HFFc6 (cell line): ENCODE measurements around the gene RNF19B. TPM values are rescaled to one million over a fixed set of nuclear protein-coding genes. Genes with fewer than 3 reads are reported as not detected.

Experiments used
- DNase-seq: peaks from one replicate; pipeline ENCODE4 v3.0.0-alpha.2; 2018
- H3K27ac Mint-ChIP-seq: 2 replicates; pipeline ENCODE4 v1.8.0; 2020; ENCODE audit warnings: mild to moderate bottlenecking, mixed read lengths
- H3K27me3 Mint-ChIP-seq: 2 replicates; pipeline ENCODE4 v1.8.0; 2021; ENCODE audit warnings: mild to moderate bottlenecking, moderate library complexity, mixed read lengths; ENCODE audit not compliant: insufficient read depth
- H3K36me3 Mint-ChIP-seq: 2 replicates; pipeline ENCODE4 v1.8.0; 2021; ENCODE audit warnings: low read depth, mixed read lengths
- H3K4me1 Mint-ChIP-seq: 2 replicates; pipeline ENCODE4 v1.8.0; 2020; ENCODE audit warnings: low read depth, mixed read lengths
- H3K4me3 Mint-ChIP-seq: 2 replicates; pipeline ENCODE4 v1.8.0; 2020; ENCODE audit warnings: mild to moderate bottlenecking, moderate library complexity, mixed read lengths
- H3K9me3 Mint-ChIP-seq: 2 replicates; pipeline ENCODE4 v1.8.0; 2020; ENCODE audit warnings: mild to moderate bottlenecking, mixed read lengths
- total RNA-seq, 6 experiments: library from RNA; stranded (reverse); fragmentation: NEBNext Ultra II Directional; extraction: Animal tissue kit (Norgen Biotek cat#: 25700); gene quantifications; 2 replicates in 1 of 6; 3 replicates in 5 of 6; pipeline ENCODE4 v1.2.3, GENCODE V29; 2021
- TF ChIP-seq, protein P1 (sequence below): fragments of 200-600 bp; sonication (generic); IDR thresholded peaks from 2 replicates; pipeline ENCODE4 v1.5.0; 2021; ENCODE audit warnings: antibody characterized with exemption, mild to moderate bottlenecking

RNF19B gene
- total RNA-seq, 6 experiments from 2014 or later: 9.4 to 10.6 (median 9.9) TPM

DNA sequence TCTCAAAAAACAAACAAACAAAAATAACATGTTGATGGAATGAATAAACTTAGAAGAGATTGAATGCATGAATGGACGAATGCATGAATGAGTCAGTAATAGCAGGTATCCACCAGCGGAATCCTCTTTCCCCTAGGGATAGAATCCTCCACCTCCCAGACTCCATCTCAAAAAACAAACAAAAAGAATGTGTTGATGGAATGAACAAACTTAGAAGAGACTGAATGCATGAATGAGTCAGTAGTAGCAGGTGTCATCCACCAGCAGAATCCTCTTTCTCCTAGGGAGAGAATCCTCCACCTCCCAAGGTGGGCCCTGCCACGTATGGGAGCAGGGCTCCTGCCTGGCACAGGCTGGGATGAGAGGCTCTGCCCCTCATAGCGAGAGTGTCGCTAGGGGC lies 26.8 kb upstream of the RNF19B start:
- Mint-ChIP-seq H3K27me3 (no peaks in the 10 kb centered on the region), H3K9me3 (no peaks in the 10 kb centered on the region), H3K27ac (no peak overlapping the region), H3K4me1 (peaks cover 48% of the 10 kb centered on the region), H3K36me3 (no peaks in the 10 kb centered on the region), H3K4me3 (no peak overlapping the region)
- TF ChIP-seq, protein P1, sequence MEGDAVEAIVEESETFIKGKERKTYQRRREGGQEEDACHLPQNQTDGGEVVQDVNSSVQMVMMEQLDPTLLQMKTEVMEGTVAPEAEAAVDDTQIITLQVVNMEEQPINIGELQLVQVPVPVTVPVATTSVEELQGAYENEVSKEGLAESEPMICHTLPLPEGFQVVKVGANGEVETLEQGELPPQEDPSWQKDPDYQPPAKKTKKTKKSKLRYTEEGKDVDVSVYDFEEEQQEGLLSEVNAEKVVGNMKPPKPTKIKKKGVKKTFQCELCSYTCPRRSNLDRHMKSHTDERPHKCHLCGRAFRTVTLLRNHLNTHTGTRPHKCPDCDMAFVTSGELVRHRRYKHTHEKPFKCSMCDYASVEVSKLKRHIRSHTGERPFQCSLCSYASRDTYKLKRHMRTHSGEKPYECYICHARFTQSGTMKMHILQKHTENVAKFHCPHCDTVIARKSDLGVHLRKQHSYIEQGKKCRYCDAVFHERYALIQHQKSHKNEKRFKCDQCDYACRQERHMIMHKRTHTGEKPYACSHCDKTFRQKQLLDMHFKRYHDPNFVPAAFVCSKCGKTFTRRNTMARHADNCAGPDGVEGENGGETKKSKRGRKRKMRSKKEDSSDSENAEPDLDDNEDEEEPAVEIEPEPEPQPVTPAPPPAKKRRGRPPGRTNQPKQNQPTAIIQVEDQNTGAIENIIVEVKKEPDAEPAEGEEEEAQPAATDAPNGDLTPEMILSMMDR: no peak
- DNase-seq: no peak

DNA sequence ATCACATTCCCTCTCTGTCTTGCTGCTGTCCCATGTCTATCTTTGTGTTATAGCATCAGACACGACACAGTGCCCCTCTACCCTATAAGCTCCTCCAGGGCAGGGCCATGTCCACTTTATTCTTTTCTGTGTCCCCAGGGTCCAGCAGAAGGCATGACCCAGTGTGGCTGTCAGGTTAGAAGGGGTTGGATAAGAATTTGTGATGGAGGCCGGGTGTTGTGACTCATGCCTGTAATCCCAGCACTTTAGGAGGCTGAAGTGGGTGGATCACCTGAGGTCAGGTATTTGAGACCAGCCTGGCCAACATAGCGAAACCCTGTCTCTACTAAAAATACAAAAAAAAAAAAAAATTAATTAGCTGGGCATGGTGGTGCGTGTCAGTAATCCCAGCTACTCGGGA lies 26.3 kb upstream of the RNF19B start:
- Mint-ChIP-seq H3K27ac (peak overlapping the region; percentile 43), H3K27me3 (no peaks in the 10 kb centered on the region), H3K4me1 (peaks cover 48% of the 10 kb centered on the region), H3K9me3 (no peaks in the 10 kb centered on the region), H3K36me3 (no peaks in the 10 kb centered on the region), H3K4me3 (no peak overlapping the region)
- DNase-seq: no peak
- TF ChIP-seq, protein P1: no peak

DNA sequence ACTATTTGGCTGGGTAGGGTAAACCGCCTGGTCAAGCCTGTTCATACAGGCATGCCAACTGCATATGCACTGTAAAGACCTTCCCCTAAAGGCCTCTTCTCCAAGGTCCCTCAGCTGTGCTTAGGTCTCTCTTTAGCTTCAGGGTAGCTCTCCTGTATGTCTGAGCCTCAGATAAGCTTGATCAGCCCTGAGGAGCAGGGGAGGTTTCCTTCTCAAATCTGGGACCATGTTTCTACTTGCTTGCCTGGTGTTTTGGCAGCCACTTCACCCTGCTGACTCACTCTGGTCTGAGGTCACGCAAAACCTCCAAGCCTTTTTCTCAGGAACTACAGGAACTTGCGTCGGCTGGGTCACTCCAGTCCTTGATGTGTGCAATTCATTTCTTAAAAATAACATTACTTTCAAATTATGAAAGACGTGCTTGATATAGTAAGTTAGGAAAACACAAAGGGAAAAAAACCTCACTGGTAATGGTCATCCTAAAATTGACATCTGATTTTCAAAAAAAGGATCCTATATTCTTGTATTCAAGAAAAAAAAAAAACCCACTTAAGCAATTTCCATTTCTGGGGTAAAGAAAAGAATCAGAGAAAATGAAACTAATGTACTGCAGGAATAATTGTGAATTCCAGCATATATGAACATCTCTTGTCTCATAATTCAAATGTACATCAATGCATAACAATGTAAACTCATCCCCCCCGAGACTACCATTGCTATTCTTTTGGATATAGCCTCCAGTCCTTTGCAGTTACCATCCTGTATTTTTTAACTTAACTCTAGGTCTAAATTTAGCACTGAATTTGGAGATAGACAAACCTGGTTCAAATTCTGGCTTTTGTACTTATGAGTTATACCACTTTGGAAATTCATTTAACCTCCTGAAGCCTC lies 24.8 kb upstream of the RNF19B start:
- H3K36me3 Mint-ChIP-seq: no peaks in the 10 kb centered on the region
- peak overlapping the region; percentile 97 for H3K27ac Mint-ChIP-seq
- H3K9me3 Mint-ChIP-seq: no peaks in the 10 kb centered on the region
- no peaks in the 10 kb centered on the region for H3K27me3 Mint-ChIP-seq
- TF ChIP-seq, protein P1: no peak
- peak overlapping the region; percentile 79 for H3K4me3 Mint-ChIP-seq
- H3K4me1 Mint-ChIP-seq: peaks cover 59% of the 10 kb centered on the region
- DNase-seq: peak; percentile 89

DNA sequence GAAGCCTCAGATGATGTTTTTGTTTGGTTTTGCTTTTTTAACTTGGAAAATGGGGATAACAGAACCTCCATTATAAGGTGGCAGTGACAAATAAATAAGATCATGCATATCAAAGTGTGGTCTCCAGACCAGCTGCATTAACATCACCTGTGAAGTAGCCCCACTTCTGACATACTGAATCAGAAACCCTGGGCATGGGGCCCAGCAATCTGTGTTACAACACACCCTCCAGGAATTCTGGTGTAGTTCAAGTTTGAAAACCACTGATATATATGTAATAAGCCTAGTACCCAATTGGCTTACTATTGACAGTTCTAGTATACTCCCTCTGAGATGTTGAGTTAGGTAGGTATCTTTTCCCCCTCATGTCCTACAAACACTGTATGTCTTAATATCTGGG lies 24.1 kb upstream of the RNF19B start:
- H3K9me3 Mint-ChIP-seq: no peaks in the 10 kb centered on the region
- peaks cover 66% of the 10 kb centered on the region for H3K4me1 Mint-ChIP-seq
- H3K36me3 Mint-ChIP-seq: no peaks in the 10 kb centered on the region
- peak overlapping the region; percentile 97 for H3K27ac Mint-ChIP-seq
- TF ChIP-seq, protein P1: no peak
- peak; percentile 53 for DNase-seq
- no peaks in the 10 kb centered on the region for H3K27me3 Mint-ChIP-seq
- H3K4me3 Mint-ChIP-seq: peak overlapping the region; percentile 79

DNA sequence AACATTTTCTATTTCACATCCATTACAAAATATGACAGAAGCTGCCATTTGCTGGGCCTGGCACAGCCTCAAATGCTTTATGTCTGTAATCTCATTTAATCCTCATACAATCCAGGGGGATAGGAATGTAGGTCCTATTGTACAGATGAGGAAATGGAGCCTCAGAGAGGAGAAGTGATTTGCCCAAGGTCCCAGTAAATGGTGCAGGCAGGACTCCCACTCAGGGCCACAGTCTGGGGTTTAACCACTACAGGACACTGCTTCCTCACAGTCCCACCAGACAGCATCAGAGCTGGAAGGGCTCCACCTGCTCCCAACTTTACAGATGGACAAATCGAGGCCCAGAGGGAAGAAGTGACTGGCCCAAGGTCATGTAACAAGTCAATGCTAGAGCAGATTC lies 20.6 kb upstream of the RNF19B start:
- H3K4me1 Mint-ChIP-seq: peaks cover 50% of the 10 kb centered on the region
- H3K27me3 Mint-ChIP-seq: no peaks in the 10 kb centered on the region
- H3K9me3 Mint-ChIP-seq: no peaks in the 10 kb centered on the region
- no peak overlapping the region for H3K4me3 Mint-ChIP-seq
- TF ChIP-seq, protein P1: no peak
- no peaks in the 10 kb centered on the region for H3K36me3 Mint-ChIP-seq
- DNase-seq: no peak
- peak overlapping the region; percentile 59; the same call in 1 of the 2 replicates for H3K27ac Mint-ChIP-seq
